VCaP (cell line): ENCODE data around the gene NOL9.

ENCODE experiments used
- H3K27ac ChIP-seq: fragments of 450-650 bp; 2 replicates; pipeline ENCODE4 v1.5.1; 2017
- CTCF ChIP-seq: fragments of 450-650 bp; conservative IDR thresholded peaks from 2 replicates; pipeline ENCODE4 v1.5.1; 2017; ENCODE audit warnings: mild to moderate bottlenecking, moderate library complexity

The NOL9 gene

GRCh38 chr1:6557597-6557996 lies 3.3 kb upstream of the NOL9 start:
- no peak for TF ChIP-seq CTCF
- H3K27ac ChIP-seq: no peak overlapping the region

DNA sequence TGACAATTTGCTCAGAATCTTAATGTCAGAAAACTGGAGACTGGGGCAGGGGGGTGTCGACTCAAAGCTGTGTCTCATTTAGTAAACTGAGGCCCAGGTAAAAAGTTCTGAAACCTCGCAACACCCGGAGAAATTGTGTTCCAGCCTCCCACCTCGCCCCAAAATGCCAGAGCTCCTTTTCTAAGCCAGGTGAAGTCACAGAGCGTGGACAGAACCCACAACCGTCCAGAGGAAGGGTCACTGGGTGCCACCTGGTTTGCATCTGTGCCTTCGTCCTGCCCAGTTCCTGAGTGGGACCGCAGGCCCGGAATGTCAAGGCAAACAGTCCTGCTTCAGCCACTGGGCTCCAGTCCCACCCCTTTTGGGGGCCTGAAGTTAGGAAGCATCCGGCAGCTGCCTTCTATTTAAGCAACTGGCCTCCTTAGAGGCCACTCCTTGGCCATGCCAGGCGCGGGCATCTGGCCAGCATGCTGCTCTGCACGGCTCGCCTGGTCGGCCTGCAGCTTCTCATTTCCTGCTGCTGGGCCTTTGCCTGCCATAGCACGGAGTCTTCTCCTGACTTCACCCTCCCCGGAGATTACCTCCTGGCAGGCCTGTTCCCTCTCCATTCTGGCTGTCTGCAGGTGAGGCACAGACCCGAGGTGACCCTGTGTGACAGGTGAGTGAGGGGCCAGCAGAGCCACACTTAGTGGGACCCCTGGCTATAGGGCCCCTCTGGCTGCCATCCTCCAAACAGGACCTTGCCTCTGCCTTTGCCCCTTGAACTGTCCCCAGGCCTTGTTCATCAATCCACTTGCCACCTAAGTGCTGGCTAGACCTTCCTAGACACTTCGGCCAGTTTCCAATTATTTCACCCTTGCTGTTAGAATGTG lies 830 bp upstream of the NOL9 start, which contains the start of gene TAS1R1:
TSS of gene TAS1R1 (plus strand) at position 401 of the 872 bp plus-strand sequence. CDS start at position 468, 67 bp downstream.
- TF ChIP-seq CTCF: no peak
- H3K27ac ChIP-seq: peak within 1 kb of the TSS; percentile 90

- no peak overlapping the region for H3K27ac ChIP-seq
- TF ChIP-seq CTCF: no peak
Measured at GRCh38 chr1:6547301-6547700, 7.0 kb downstream of the NOL9 start.

GRCh38 chr1:6546326-6546725 lies 8.0 kb downstream of the NOL9 start:
- TF ChIP-seq CTCF: no peak
- H3K27ac ChIP-seq: no peak overlapping the region

DNA sequence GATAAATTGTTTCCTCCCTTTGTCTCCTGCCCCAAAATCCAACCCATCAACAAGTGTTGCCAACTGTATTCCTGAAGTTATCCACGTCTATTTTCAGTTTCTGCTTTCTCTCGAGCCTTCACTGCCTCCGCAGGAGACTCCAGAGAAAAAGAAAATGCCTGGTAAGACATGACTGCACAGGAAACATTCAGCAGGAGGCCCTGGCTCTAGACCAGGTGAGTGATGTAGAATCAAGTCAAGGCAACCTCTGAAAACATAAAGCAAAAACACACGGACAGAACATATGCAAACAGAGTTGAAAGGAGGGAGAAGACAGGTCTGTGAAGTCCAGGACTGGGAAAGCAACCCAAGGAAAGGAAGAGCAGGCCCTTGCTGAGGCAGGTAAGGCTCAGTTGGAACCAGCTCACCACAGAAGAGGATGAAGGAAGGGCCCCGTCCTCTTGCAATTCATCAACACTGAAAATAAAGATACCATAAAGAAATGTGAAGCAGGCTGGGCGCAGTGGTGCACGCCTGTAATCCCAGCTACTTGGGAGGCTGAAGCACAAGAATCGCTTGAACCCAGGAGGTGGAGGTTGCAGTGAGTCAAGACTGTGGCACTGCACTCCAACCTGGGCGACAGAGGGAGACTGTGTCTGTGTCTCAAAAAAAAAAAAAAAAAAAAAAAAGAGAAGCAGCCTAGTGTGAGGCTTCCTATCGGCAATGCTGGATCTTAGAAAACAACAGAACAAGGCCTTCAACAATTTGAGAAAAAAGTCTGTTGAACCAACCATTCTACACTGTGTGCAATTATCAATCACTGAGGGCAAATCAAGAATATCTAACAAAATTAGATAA lies 8.8 kb downstream of the NOL9 start:
- H3K27ac ChIP-seq: no peak overlapping the region
- no peak for TF ChIP-seq CTCF

GRCh38 chr1:6544831-6545230 lies 9.5 kb downstream of the NOL9 start:
- H3K27ac ChIP-seq: no peak overlapping the region
- no peak for TF ChIP-seq CTCF

DNA sequence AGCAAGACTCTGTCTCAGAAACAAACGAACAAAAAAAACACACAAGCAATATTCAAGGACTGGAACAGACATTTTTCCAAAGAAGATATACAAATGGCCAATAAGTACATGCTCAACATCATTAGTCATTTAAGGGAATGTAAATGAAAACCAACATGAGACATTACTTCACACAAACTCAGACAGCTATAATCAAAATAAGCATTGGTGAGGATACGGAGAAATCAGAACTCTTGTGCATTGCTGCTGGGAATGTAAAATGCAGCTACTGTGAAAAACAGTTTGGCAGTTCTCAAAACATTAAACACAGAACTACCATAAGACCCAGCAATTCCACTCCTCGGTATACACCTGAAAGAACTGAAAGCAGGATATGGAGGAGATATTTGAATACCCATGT lies 15.4 kb downstream of the NOL9 start:
- no peak overlapping the region for H3K27ac ChIP-seq
- no peak for TF ChIP-seq CTCF
